ENCODE measurements around the gene MAD1L1. TPM values are rescaled to one million over a fixed set of nuclear protein-coding genes. Genes with fewer than 3 reads are reported as not detected.
"Not testable (repeated sequence)": the region's sequence is repeated elsewhere in the genome, so short reads cannot be mapped to it uniquely, and the experiment has no call there.

Gene MAD1L1
- total and polyA plus RNA-seq, 2 experiments from 2014 or later: 38.2 to 69.8 TPM

GRCh38 chr7:1996816-1997215 lies 235.9 kb downstream of the MAD1L1 start:
- Histone ChIP-seq H3K27ac (no peak overlapping the region), H3K4me3 (no peak overlapping the region), H3F3A (ENCODE audit: insufficient read depth) (no peaks in the 10 kb centered on the region), H3K4me1 (ENCODE audit: insufficient read depth) (no peaks in the 10 kb centered on the region), H3K4me2 (ENCODE audit: unreplicated experiment) (no peak overlapping the region), H3K27me3 (replicated peaks; ENCODE audit: insufficient read depth) (no peaks in the 10 kb centered on the region), H2AFZ (no peak overlapping the region), H3K36me3 (ENCODE audit: low read depth) (no peaks in the 10 kb centered on the region), H3K79me2 (ENCODE audit: insufficient read depth) (no peaks in the 10 kb centered on the region), H3K9me3 (ENCODE audit: low read depth) (no peaks in the 10 kb centered on the region), H3K9me2 (ENCODE audit: insufficient read depth) (no peaks in the 10 kb centered on the region), H3K9ac (no peak overlapping the region), H4K20me1 (ENCODE audit: insufficient read depth) (no peaks in the 10 kb centered on the region)
- DNase-seq: no peak
- in situ Hi-C loops (cut with MboI): no loop called here
- 95 to 98% methylated on average over 9 of the region's 9 CpGs for WGBS, 2 experiments (ENCODE audit: low coverage in 1 of 2, low lambda C conversion rate in 2 of 2, missing lambda C conversion rate in 2 of 2)
- no peak for TF ChIP-seq EZH2 (IDR thresholded peaks at IDR 0.05; ENCODE audit: insufficient read depth, poor library complexity, severe bottlenecking)
- no peak for TF ChIP-seq EZH2phosphoT487 (IDR thresholded peaks at IDR 0.05; ENCODE audit: insufficient read depth, low read depth)

DNA sequence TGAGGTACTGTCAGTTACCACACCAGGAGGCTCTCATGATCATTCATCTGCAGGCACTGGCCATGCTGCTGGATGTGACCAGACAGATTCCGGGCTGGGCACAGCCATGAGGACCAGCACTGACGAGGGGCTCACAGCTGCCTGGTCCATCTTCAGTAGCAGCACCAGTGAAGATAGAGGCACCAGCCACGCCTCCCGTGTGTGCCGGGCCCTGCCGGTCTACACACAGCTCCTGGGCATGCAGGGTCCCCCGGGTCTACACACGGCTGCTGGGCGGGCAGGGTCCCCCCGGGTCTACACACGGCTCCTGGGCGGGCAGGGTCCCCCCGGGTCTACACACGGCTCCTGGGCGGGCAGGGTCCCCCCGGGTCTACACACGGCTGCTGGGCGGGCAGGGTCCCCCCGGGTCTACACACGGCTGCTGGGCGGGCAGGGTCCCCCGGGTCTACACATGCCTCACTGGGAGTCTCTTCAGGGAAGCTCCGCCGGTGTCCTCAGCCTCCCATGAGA lies 236.8 kb downstream of the MAD1L1 start:
- H3F3A ChIP-seq (ENCODE audit: insufficient read depth); H3K36me3 ChIP-seq (ENCODE audit: low read depth); H3K27ac ChIP-seq; H3K9ac ChIP-seq; H3K4me3 ChIP-seq; H3K27me3 ChIP-seq (replicated peaks; ENCODE audit: insufficient read depth); H2AFZ ChIP-seq; H3K4me1 ChIP-seq (ENCODE audit: insufficient read depth); in situ Hi-C loops (cut with MboI); DNase-seq; H3K4me2 ChIP-seq (ENCODE audit: unreplicated experiment); H3K79me2 ChIP-seq (ENCODE audit: insufficient read depth); H3K9me2 ChIP-seq (ENCODE audit: insufficient read depth); H4K20me1 ChIP-seq (ENCODE audit: insufficient read depth); H3K9me3 ChIP-seq (ENCODE audit: low read depth): not testable (repeated sequence)
- WGBS, 2 experiments (ENCODE audit: low coverage in 1 of 2, low lambda C conversion rate in 2 of 2, missing lambda C conversion rate in 2 of 2): 90 to 95% methylated on average over 13 to 22 of the region's 24 CpGs

DNA sequence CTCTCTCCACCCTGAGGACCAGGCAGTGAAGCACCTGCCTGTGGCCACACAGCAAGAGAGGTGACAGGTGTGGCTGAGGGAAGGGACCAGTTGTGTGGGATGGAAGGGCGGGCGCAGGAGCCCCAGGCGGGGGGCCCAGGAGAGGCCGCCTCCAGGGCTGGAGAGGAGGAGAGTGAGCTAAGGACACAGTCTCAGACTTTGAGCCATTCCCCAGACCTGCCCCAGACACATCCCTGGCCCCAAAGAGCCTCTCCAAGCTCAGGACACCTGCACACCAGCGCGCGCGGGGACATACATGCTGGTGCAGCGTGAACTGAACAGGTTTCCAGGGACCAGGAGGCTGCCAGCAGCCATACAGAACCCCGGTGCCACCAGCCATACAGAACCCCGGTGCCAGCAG lies 237.3 kb downstream of the MAD1L1 start:
- Histone ChIP-seq H3F3A (ENCODE audit: insufficient read depth) (no peaks in the 10 kb centered on the region), H3K9me2 (ENCODE audit: insufficient read depth) (no peaks in the 10 kb centered on the region), H3K9ac (no peak overlapping the region), H3K36me3 (ENCODE audit: low read depth) (no peaks in the 10 kb centered on the region), H3K4me1 (ENCODE audit: insufficient read depth) (no peaks in the 10 kb centered on the region), H3K79me2 (ENCODE audit: insufficient read depth) (no peaks in the 10 kb centered on the region), H3K4me3 (no peak overlapping the region), H4K20me1 (ENCODE audit: insufficient read depth) (no peaks in the 10 kb centered on the region), H3K4me2 (ENCODE audit: unreplicated experiment) (no peak overlapping the region), H3K27ac (no peak overlapping the region), H3K9me3 (ENCODE audit: low read depth) (no peaks in the 10 kb centered on the region), H2AFZ (no peak overlapping the region), H3K27me3 (replicated peaks; ENCODE audit: insufficient read depth) (no peaks in the 10 kb centered on the region)
- 88 to 99% methylated on average over 10 to 11 of the region's 11 CpGs for WGBS, 2 experiments (ENCODE audit: low coverage in 1 of 2, low lambda C conversion rate in 2 of 2, missing lambda C conversion rate in 2 of 2)
- in situ Hi-C loops (cut with MboI): no loop called here
- TF ChIP-seq EZH2 (IDR thresholded peaks at IDR 0.05; ENCODE audit: insufficient read depth, poor library complexity, severe bottlenecking) (no peak), EZH2phosphoT487 (IDR thresholded peaks at IDR 0.05; ENCODE audit: insufficient read depth, low read depth) (no peak)
- no peak for DNase-seq

- H3F3A ChIP-seq (ENCODE audit: insufficient read depth): no peaks in the 10 kb centered on the region
- H3K27me3 ChIP-seq (replicated peaks; ENCODE audit: insufficient read depth): no peaks in the 10 kb centered on the region
- H3K4me1 ChIP-seq (ENCODE audit: insufficient read depth): no peaks in the 10 kb centered on the region
- no peaks in the 10 kb centered on the region for H4K20me1 ChIP-seq (ENCODE audit: insufficient read depth)
- H3K9me2 ChIP-seq (ENCODE audit: insufficient read depth): no peaks in the 10 kb centered on the region
- H3K27ac ChIP-seq: no peak overlapping the region
- no peak for TF ChIP-seq EZH2phosphoT487 (IDR thresholded peaks at IDR 0.05; ENCODE audit: insufficient read depth, low read depth)
- TF ChIP-seq EZH2 (IDR thresholded peaks at IDR 0.05; ENCODE audit: insufficient read depth, poor library complexity, severe bottlenecking): no peak
- H2AFZ ChIP-seq: no peak overlapping the region
- no peaks in the 10 kb centered on the region for H3K79me2 ChIP-seq (ENCODE audit: insufficient read depth)
- H3K9me3 ChIP-seq (ENCODE audit: low read depth): no peaks in the 10 kb centered on the region
- in situ Hi-C loops (cut with MboI): no loop called here
- H3K4me3 ChIP-seq: no peak overlapping the region
- DNase-seq: no peak
- no peak overlapping the region for H3K9ac ChIP-seq
- H3K4me2 ChIP-seq (ENCODE audit: unreplicated experiment): no peak overlapping the region
- H3K36me3 ChIP-seq (ENCODE audit: low read depth): no peaks in the 10 kb centered on the region
- WGBS, 2 experiments (ENCODE audit: low coverage in 1 of 2, low lambda C conversion rate in 2 of 2, missing lambda C conversion rate in 2 of 2): 92 to 93% methylated on average over 13 of the region's 13 CpGs
Measured at GRCh38 chr7:1994931-1995330, 237.8 kb downstream of the MAD1L1 start.
